ENCODE measurements around the gene KCNJ6. TPM values are rescaled to one million over a fixed set of nuclear protein-coding genes. Genes with fewer than 3 reads are reported as not detected.

Gene KCNJ6
- total RNA-seq, 4 donors from 2014 or later: not detected

- in situ Hi-C loops (cut with MboI; ENCODE audit: low sequenced_read_pairs in 4 of 4) (no loop called here), intact Hi-C loops (cut with DNase I; ENCODE audit: low total_unique reads) (no loop called here)
These were observed 46.0 kb downstream of the KCNJ6 start for GRCh38 chr21:37870221-37870620.

GRCh38 chr21:37869661-37870060 lies 46.6 kb downstream of the KCNJ6 start:
- Histone ChIP-seq H3K36me3 (no peaks in the 10 kb centered on the region), H3K4me1 (no peaks in the 10 kb centered on the region), H3K9me3 (no peaks in the 10 kb centered on the region), H3K4me3 (no peak overlapping the region), H3K27me3 (peaks cover 0 to 4% (median 0%) of the 10 kb centered on the region in 3 donors), H3K27ac (no peak overlapping the region)
- no peak for DNase-seq
- TF ChIP-seq CTCF (IDR thresholded peaks at IDR 0.05 in 4 of 5, conservative IDR thresholded peaks at IDR 0.05 in 1 of 5) (no peak), POLR2A (IDR thresholded peaks at IDR 0.05) (no peak)
- ATAC-seq: no peak
- intact Hi-C loops (cut with DNase I; ENCODE audit: low total_unique reads) (no loop called here), in situ Hi-C loops (cut with MboI; ENCODE audit: low sequenced_read_pairs in 4 of 4) (no loop called here)

More at GRCh38 chr21:37870221-37870620, 46.0 kb downstream of the KCNJ6 start:
- H3K4me1 ChIP-seq: no peaks in the 10 kb centered on the region
- peaks cover 0 to 4% (median 0%) of the 10 kb centered on the region in 3 donors for H3K27me3 ChIP-seq
- DNase-seq (no peak), ATAC-seq (no peak)
- H3K4me3 ChIP-seq: no peak overlapping the region
- no peak for TF ChIP-seq CTCF (IDR thresholded peaks at IDR 0.05 in 4 of 5, conservative IDR thresholded peaks at IDR 0.05 in 1 of 5)
- no peak for TF ChIP-seq POLR2A (IDR thresholded peaks at IDR 0.05)
- no peaks in the 10 kb centered on the region for H3K9me3 ChIP-seq
- H3K27ac ChIP-seq: no peak overlapping the region
- no peaks in the 10 kb centered on the region for H3K36me3 ChIP-seq

- ATAC-seq (no peak), DNase-seq (no peak)
- no peak overlapping the region for H3K27ac ChIP-seq
- H3K4me3 ChIP-seq: no peak overlapping the region
- intact Hi-C loops (cut with DNase I; ENCODE audit: low total_unique reads) (no loop called here), in situ Hi-C loops (cut with MboI; ENCODE audit: low sequenced_read_pairs in 4 of 4) (no loop called here)
- H3K36me3 ChIP-seq: no peaks in the 10 kb centered on the region
- no peak for TF ChIP-seq CTCF (IDR thresholded peaks at IDR 0.05 in 4 of 5, conservative IDR thresholded peaks at IDR 0.05 in 1 of 5)
- TF ChIP-seq POLR2A (IDR thresholded peaks at IDR 0.05): no peak
- H3K27me3 ChIP-seq: peaks cover 0 to 4% (median 0%) of the 10 kb centered on the region in 3 donors
- no peaks in the 10 kb centered on the region for H3K9me3 ChIP-seq
- no peaks in the 10 kb centered on the region for H3K4me1 ChIP-seq
These were observed 47.6 kb downstream of the KCNJ6 start for GRCh38 chr21:37868446-37869295.

- ATAC-seq: no peak
- in situ Hi-C loops (cut with MboI; ENCODE audit: low sequenced_read_pairs in 4 of 4): no loop called here
- TF ChIP-seq POLR2A (IDR thresholded peaks at IDR 0.05) (no peak), CTCF (IDR thresholded peaks at IDR 0.05 in 4 of 5, conservative IDR thresholded peaks at IDR 0.05 in 1 of 5) (no peak)
These were observed 50.2 kb downstream of the KCNJ6 start for GRCh38 chr21:37866027-37866426.

More at GRCh38 chr21:37866027-37866426, 50.2 kb downstream of the KCNJ6 start:
- Histone ChIP-seq H3K4me1 (no peaks in the 10 kb centered on the region), H3K36me3 (no peaks in the 10 kb centered on the region), H3K27me3 (no peaks in the 10 kb centered on the region), H3K9me3 (no peaks in the 10 kb centered on the region), H3K27ac (no peak overlapping the region), H3K4me3 (no peak overlapping the region)
- DNase-seq: no peak
- intact Hi-C loops (cut with DNase I; ENCODE audit: low total_unique reads): no loop called here
